ENCODE measurements around the gene IDUA. TPM values are rescaled to one million over a fixed set of nuclear protein-coding genes. Genes with fewer than 3 reads are reported as not detected.

Gene IDUA
- total RNA-seq, 5 donors from 2014 or later (not counting 1 experiment from before 2014, with no cell fraction given) = 60.4 to 96.5 (median 78.7) TPM

GRCh38 chr4:993111-994029, 6.5 kb downstream of the IDUA start, which contains the start of gene SLC26A1:
SLC26A1 (minus strand) TSS chr4:993404; CDS start chr4:991703, 1,701 bp downstream.
- Mint-ChIP-seq H3K4me1 (peaks cover 6 to 9% (median 7%) of the 10 kb centered on the region in 3 donors), H3K27ac (no peak within 1 kb of the TSS), H3K27me3 (peaks cover 3 to 10% of the 10 kb centered on the region in 2 donors), H3K36me3 (no peaks in the 10 kb centered on the region), H3K4me3 (no peak within 1 kb of the TSS), H3K9me3 (no peaks in the 10 kb centered on the region)
- POLR2A ChIA-PET = no interaction called here
- Histone ChIP-seq H3K27ac (ENCODE audit: low read length) (no peak within 1 kb of the TSS), H3K9me3 (no peaks in the 10 kb centered on the region), H3K4me3 (ENCODE audit: control insufficient read depth in 1 of 2, extremely low read depth in 1 of 2, low read length in 1 of 2) (no peak within 1 kb of the TSS), H3K4me1 (ENCODE audit: control insufficient read depth in 1 of 2, extremely low read depth in 1 of 2, insufficient read depth in 2 of 2, low read length in 2 of 2) (peaks cover 0 to 13% of the 10 kb centered on the region in 2 experiments), H3K36me3 (ENCODE audit: control insufficient read depth in 2 of 2, extremely low read depth in 1 of 2, insufficient read depth in 1 of 2, low read length in 1 of 2) (peaks cover 0 to 16% of the 10 kb centered on the region in 2 donors), H3K27me3 (replicated peaks in 1 of 2; ENCODE audit: control insufficient read depth in 2 of 2, extremely low read depth in 1 of 2, insufficient read depth in 2 of 2, low read length in 1 of 2) (peaks cover 0 to 25% of the 10 kb centered on the region in 2 experiments)
- CTCF ChIA-PET = no interaction called here
- no peak for DNase-seq
- WGBS (ENCODE audit: insufficient coverage) = 95% methylated on average over 26 of the region's 37 CpGs
- no peak for ATAC-seq (replicated peaks in 1 of 4)

- peaks cover 13 to 26% of the 10 kb centered on the region in 2 donors for H3K27me3 Mint-ChIP-seq
- POLR2A ChIA-PET = no interaction called here
- CTCF ChIA-PET = no interaction called here
Observed at GRCh38 chr4:995311-996026, 8.6 kb downstream of the IDUA start.

GRCh38 chr4:996030-996996, 9.5 kb downstream of the IDUA start:
- no peak overlapping the region for H3K27ac Mint-ChIP-seq
- ATAC-seq (replicated peaks in 1 of 4) (no peak), DNase-seq (no peak)
- ChIA-PET CTCF (no interaction called here), POLR2A (no interaction called here)
- H3K36me3 Mint-ChIP-seq = no peaks in the 10 kb centered on the region
- no peak overlapping the region for H3K4me3 ChIP-seq (ENCODE audit: control insufficient read depth in 1 of 2, extremely low read depth in 1 of 2, low read length in 1 of 2)
- H3K27ac ChIP-seq (ENCODE audit: low read length) = no peak overlapping the region
- H3K4me1 Mint-ChIP-seq = peaks cover 9 to 13% (median 10%) of the 10 kb centered on the region in 3 donors
- H3K27me3 Mint-ChIP-seq = peaks cover 13 to 32% of the 10 kb centered on the region in 2 donors
- H3K4me3 Mint-ChIP-seq = peak overlapping the region in 1 of 3 donors; percentile 20
- H3K36me3 ChIP-seq (ENCODE audit: control insufficient read depth in 2 of 2, extremely low read depth in 1 of 2, insufficient read depth in 1 of 2, low read length in 1 of 2) = peaks cover 0 to under 1% of the 10 kb centered on the region in 2 donors
- peaks cover 2 to 53% of the 10 kb centered on the region in 2 experiments for H3K27me3 ChIP-seq (replicated peaks in 1 of 2; ENCODE audit: control insufficient read depth in 2 of 2, extremely low read depth in 1 of 2, insufficient read depth in 2 of 2, low read length in 1 of 2)
- no peaks in the 10 kb centered on the region for H3K9me3 ChIP-seq
- H3K9me3 Mint-ChIP-seq = no peaks in the 10 kb centered on the region
- H3K4me1 ChIP-seq (ENCODE audit: control insufficient read depth in 1 of 2, extremely low read depth in 1 of 2, insufficient read depth in 2 of 2, low read length in 2 of 2) = peaks cover 0 to 15% of the 10 kb centered on the region in 2 experiments
- 74% methylated on average over 14 of the region's 15 CpGs for WGBS (ENCODE audit: insufficient coverage)

More at GRCh38 chr4:995311-996026, 8.6 kb downstream of the IDUA start:
- Mint-ChIP-seq H3K4me1 (peaks cover 9 to 13% (median 10%) of the 10 kb centered on the region in 3 donors), H3K4me3 (no peak overlapping the region), H3K9me3 (no peaks in the 10 kb centered on the region), H3K27ac (no peak overlapping the region), H3K36me3 (no peaks in the 10 kb centered on the region)
- H3K4me1 ChIP-seq (ENCODE audit: control insufficient read depth in 1 of 2, extremely low read depth in 1 of 2, insufficient read depth in 2 of 2, low read length in 2 of 2) = peaks cover 0 to 15% of the 10 kb centered on the region in 2 experiments
- 96% methylated on average over 9 of the region's 23 CpGs for WGBS (ENCODE audit: insufficient coverage)
- no peak for ATAC-seq (replicated peaks in 1 of 4)
- H3K4me3 ChIP-seq (ENCODE audit: control insufficient read depth in 1 of 2, extremely low read depth in 1 of 2, low read length in 1 of 2) = no peak overlapping the region
- peaks cover 0 to 7% of the 10 kb centered on the region in 2 donors for H3K36me3 ChIP-seq (ENCODE audit: control insufficient read depth in 2 of 2, extremely low read depth in 1 of 2, insufficient read depth in 1 of 2, low read length in 1 of 2)
- peaks cover 2 to 44% of the 10 kb centered on the region in 2 experiments for H3K27me3 ChIP-seq (replicated peaks in 1 of 2; ENCODE audit: control insufficient read depth in 2 of 2, extremely low read depth in 1 of 2, insufficient read depth in 2 of 2, low read length in 1 of 2)
- no peak overlapping the region for H3K27ac ChIP-seq (ENCODE audit: low read length)
- no peak for DNase-seq
- H3K9me3 ChIP-seq = no peaks in the 10 kb centered on the region

GRCh38 chr4:996997-997374, 10.1 kb downstream of the IDUA start:
- CTCF ChIA-PET = no interaction called here
- Mint-ChIP-seq H3K4me1 (peaks cover 9 to 13% (median 10%) of the 10 kb centered on the region in 3 donors), H3K27ac (no peak overlapping the region), H3K9me3 (no peaks in the 10 kb centered on the region), H3K4me3 (no peak overlapping the region), H3K27me3 (peaks cover 13 to 34% of the 10 kb centered on the region in 2 donors), H3K36me3 (no peaks in the 10 kb centered on the region)
- Histone ChIP-seq H3K36me3 (ENCODE audit: control insufficient read depth in 2 of 2, extremely low read depth in 1 of 2, insufficient read depth in 1 of 2, low read length in 1 of 2) (no peaks in the 10 kb centered on the region), H3K9me3 (no peaks in the 10 kb centered on the region), H3K27me3 (replicated peaks in 1 of 2; ENCODE audit: control insufficient read depth in 2 of 2, extremely low read depth in 1 of 2, insufficient read depth in 2 of 2, low read length in 1 of 2) (peaks cover 2 to 60% of the 10 kb centered on the region in 2 experiments), H3K4me3 (ENCODE audit: control insufficient read depth in 1 of 2, extremely low read depth in 1 of 2, low read length in 1 of 2) (no peak overlapping the region), H3K4me1 (ENCODE audit: control insufficient read depth in 1 of 2, extremely low read depth in 1 of 2, insufficient read depth in 2 of 2, low read length in 2 of 2) (peaks cover 0 to 19% of the 10 kb centered on the region in 2 experiments), H3K27ac (ENCODE audit: low read length) (no peak overlapping the region)
- WGBS (ENCODE audit: insufficient coverage) = 17% methylated on average over 18 of the region's 25 CpGs
- POLR2A ChIA-PET = no interaction called here
- DNase-seq (no peak), ATAC-seq (replicated peaks in 1 of 4) (peak in 1 of 4 experiments; percentile 4)

GRCh38 chr4:997375-998071, 10.7 kb downstream of the IDUA start:
- H3K27me3 Mint-ChIP-seq = peaks cover 13 to 35% of the 10 kb centered on the region in 2 donors
- no peaks in the 10 kb centered on the region for H3K36me3 ChIP-seq (ENCODE audit: control insufficient read depth in 2 of 2, extremely low read depth in 1 of 2, insufficient read depth in 1 of 2, low read length in 1 of 2)
- H3K4me1 ChIP-seq (ENCODE audit: control insufficient read depth in 1 of 2, extremely low read depth in 1 of 2, insufficient read depth in 2 of 2, low read length in 2 of 2) = peaks cover 0 to 22% of the 10 kb centered on the region in 2 experiments
- peak overlapping the region in 1 of 3 donors; percentile 46 for H3K4me3 Mint-ChIP-seq
- ATAC-seq (replicated peaks in 1 of 4) = peak; percentile 38 to 58 (median 49)
- 2% methylated on average over 61 of the region's 68 CpGs for WGBS (ENCODE audit: insufficient coverage)
- no peaks in the 10 kb centered on the region for H3K9me3 Mint-ChIP-seq
- CTCF ChIA-PET = no interaction called here
- no peak overlapping the region for H3K27ac Mint-ChIP-seq
- H3K36me3 Mint-ChIP-seq = no peaks in the 10 kb centered on the region
- H3K27ac ChIP-seq (ENCODE audit: low read length) = no peak overlapping the region
- POLR2A ChIA-PET = no interaction called here
- H3K4me1 Mint-ChIP-seq = peaks cover 9 to 13% (median 10%) of the 10 kb centered on the region in 3 donors
- DNase-seq = no peak
- H3K27me3 ChIP-seq (replicated peaks in 1 of 2; ENCODE audit: control insufficient read depth in 2 of 2, extremely low read depth in 1 of 2, insufficient read depth in 2 of 2, low read length in 1 of 2) = peaks cover 2 to 63% of the 10 kb centered on the region in 2 experiments
- peak overlapping the region in 1 of 2 donors; percentile 29 for H3K4me3 ChIP-seq (ENCODE audit: control insufficient read depth in 1 of 2, extremely low read depth in 1 of 2, low read length in 1 of 2)
- no peaks in the 10 kb centered on the region for H3K9me3 ChIP-seq

Data from T-cell (primary cell).